HG03565 (cell line): Measurements from ENCODE around the gene RAPGEF4.
"Not testable (repeated sequence)": the region's sequence is repeated elsewhere in the genome, so short reads cannot be mapped to it uniquely, and the experiment has no call there.

Experiments used
- ATAC-seq: cut with Tn5 transposase; IDR thresholded peaks from one replicate; pipeline ENCODE4 v1.9.1; 2021; ENCODE audit warnings: mild to moderate bottlenecking, moderate library complexity; ENCODE audit not compliant: unreplicated experiment

Gene RAPGEF4

GRCh38 chr2:172725746-172726145 is 9.9 kb upstream of the RAPGEF4 start:
- no peak for ATAC-seq

DNA sequence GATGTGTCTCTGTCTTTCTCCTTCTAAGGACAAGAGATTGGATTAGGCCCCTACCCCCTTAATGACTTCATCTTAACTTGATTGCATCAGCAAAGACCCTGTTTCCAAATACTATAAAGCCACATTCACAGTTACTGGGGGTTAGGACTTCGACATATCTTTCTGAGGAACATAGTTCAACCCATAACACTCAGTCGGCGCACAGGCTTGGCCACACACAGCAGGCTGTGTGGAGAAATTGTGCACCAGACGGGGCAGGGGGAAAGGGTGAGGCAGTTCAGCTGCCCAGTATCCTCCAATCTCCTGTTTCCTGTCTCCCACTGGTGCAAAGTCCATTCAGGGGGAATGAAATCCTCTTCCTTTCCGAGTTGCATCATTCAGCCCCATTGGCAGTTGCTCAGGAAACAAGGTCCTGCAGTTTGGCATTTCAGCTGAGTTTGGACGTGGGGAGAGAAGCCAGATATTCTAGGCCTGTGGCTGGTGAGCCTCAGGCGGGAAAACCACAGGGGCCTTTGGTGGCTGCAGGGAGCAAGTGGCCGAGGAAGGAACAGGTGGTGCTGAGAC is 9.4 kb upstream of the RAPGEF4 start:
- no peak for ATAC-seq

- ATAC-seq: no peak
These were observed 5.2 kb upstream of the RAPGEF4 start for GRCh38 chr2:172730411-172730810.

DNA sequence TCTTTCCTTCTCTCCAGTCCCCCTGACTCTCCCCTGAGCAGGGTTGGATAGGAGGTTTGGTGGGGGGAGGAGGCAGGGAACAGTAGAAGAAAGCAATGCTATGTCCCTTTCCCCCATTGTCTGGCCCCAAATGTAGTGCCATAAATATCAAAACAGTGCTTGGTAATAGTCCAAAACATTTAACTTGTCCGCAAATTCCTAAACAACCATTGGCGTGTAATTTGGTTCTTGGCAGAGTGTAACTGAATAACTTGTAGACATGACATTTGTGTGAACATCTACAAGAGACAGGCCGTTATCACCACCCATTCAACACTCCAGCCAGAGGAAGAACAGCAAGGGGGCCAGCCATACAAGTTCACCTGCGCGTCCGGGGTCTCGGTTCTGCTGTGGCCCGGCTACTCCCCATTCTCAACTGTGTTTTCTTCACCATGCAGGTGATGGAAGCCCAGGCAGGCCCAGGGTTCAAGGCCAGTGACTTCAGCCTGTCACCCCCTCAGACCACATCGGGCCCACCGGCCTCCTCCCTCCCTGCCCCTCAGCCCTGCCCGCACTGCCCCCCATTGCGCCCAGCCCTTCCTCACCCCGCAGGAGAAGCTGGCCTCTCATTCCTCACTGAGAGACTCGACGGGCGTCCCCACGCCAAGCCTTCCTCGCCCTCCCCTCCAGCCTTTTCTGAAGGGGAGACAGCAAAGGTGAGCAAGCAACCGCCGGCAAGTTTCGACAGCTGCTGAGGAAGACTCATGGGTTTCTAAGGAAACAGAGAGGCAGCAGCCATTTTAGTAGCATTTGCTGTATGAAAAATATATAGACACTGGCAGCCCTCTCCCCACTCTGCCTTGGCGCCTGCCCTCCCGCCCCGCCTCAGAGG is 699 bp upstream of the RAPGEF4 start:
- ATAC-seq: no peak

DNA sequence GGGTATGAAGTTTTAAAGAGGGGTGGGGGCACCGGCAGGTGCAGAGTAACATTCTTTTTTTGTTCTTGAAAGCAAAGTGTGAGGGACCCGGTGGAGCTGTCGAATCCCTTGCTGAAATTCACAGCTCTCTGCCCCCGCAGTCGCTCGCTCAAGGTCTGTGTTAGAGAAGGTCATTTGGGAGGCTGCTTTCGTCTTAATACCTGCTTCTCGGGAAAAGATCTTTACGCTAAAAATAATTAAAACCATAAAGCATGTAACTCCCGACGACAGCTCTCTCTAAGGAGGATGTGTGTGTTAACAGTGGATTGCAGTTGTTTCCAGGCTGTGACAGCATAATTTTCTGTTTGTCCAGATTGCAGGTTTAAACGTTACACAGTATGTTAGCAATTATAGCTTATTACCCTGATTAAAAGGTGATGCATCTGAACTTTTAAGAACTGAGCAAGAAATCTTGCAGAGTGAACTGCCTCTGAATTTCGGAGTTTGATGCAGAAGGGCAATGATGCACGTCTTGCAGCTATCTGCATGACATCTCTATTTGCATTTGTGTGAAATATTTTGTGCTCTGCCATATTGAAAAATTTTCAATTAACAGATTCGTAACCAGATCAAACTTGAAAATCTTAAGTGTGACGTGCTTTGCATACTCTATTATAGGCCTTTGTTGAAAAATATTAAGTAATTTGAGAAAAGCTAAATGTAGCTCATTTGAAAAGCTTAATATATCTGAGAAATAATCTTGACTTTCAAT is 954 bp downstream of the RAPGEF4 start:
- ATAC-seq: no peak

DNA sequence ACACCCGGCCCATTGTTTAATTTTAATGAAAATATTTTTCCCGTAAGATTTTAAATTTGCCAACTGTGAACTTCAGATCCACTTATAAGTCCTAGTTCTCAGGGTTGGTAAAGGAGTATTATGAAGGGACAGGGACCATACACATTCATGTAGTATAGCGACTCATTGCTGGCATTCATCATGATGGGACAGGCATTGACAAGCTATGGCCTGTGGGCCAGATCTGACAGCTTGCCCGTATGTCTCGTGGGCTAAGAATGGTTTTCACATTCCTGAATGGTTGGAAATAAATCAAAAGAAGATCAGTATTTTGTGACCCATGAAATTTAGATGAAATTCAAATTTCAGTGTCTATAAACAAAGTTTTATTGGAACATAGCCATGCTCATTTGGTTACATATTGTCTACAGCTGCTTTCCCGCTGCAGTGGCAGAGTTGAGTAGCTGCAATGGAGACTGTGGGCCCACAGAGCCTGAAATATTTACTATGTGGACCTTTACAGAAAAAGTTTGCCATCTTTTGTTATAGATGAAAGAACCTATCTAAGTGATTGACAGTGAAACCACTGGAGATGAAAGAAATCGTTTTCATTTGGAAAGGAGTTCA is 4.1 kb downstream of the RAPGEF4 start:
- no peak for ATAC-seq

DNA sequence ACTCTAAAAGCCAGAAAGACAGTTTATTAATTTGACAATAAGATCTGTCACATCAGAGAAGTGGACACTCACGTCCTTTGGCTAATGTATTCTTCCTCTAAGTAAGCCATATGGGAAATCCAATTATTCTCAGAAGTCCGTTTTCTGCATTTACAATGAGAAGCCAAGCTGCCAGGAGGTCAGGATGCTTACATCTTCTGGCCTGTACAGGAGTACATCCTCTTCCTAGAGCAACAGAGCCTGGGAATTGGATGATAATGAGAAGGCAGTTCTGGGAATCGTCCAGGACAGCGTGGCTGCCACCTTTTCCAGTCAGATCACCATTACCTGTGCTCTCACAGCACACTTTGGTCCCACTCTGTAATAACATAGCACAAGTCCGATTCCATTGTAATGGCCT is 5.2 kb downstream of the RAPGEF4 start:
- no peak for ATAC-seq

GRCh38 chr2:172742931-172743540 is 7.4 kb downstream of the RAPGEF4 start:
- ATAC-seq: no peak

DNA sequence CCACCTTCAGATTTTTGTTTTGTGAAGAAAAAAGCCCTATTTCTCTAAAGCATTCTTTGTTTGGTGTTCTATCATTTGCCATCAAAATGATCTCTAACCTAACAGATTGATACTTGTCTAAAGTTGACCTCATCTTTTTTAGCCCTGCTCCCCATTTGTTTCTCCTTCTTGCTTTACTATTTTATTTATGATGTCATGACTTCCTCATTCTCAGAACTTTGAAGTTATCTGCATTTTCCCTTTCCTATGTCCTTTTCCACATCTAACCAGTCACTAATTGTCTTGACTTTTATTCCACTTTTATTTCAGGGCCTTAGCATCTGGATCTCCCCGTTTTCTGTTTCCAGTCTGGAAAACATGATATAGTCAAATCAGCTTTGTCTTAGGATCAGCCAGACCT is 8.3 kb downstream of the RAPGEF4 start:
- no peak for ATAC-seq

GRCh38 chr2:172745636-172746035 is 10.0 kb downstream of the RAPGEF4 start:
- ATAC-seq: no peak

DNA sequence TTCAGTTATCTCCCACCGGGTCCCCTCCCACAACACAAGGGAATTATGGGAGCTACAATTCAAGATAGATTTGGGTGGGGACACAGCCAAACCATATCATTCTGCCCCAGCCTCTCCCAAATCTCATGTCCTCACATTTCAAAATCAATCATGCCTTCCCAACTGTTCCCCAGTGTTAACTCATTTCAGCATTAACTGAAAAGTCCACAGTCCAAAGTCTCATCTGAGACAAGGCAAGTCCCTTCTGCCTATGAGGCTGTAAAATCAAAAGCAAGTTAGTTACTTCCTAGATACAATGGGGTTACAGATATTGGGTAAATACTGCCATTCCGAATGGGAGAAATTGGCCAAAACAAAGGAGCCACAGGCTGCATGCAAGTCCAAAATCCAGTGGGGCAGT is 12.9 kb downstream of the RAPGEF4 start:
- not testable (repeated sequence) for ATAC-seq

GRCh38 chr2:172749388-172749787 is 13.7 kb downstream of the RAPGEF4 start:
- no peak for ATAC-seq

DNA sequence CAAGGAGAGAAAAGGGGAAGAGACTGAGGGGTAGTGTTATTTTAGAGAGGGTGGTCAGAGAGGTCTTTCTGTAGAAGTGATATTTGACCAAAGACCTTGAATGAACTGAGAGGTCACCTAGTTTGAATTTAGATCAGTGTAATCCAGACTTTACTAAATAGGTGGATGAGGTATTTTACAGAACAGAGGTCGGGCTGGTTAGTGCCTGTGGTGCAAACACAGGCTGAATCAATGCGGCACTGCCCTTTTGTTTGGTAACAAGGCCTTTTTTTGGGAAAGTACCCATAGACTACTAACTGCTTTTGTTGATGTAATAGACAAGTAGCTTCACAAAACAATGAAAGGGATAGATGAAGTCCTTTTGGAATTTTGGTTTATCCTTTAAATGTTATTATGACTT is 15.9 kb downstream of the RAPGEF4 start:
- ATAC-seq: no peak

DNA sequence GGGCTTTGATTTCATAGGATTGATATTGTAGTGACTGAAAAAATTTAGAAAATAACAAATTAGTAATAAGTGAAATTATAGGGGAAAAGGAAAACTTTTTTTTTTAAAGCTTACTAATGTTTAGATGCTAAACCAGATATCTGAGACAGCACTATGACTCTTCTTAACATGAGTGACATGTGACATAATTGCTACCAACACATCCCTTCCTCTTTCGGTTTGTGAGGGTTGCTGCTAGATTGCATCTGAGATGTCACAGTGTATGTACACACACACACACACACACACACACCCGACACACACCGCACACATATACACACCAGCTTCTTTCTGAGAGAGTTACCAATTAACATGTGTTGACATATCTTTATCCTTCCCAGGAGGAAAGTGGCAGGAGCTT is 18.0 kb downstream of the RAPGEF4 start:
- no peak for ATAC-seq

GRCh38 chr2:172759441-172759840 is 23.8 kb downstream of the RAPGEF4 start:
- ATAC-seq: no peak

DNA sequence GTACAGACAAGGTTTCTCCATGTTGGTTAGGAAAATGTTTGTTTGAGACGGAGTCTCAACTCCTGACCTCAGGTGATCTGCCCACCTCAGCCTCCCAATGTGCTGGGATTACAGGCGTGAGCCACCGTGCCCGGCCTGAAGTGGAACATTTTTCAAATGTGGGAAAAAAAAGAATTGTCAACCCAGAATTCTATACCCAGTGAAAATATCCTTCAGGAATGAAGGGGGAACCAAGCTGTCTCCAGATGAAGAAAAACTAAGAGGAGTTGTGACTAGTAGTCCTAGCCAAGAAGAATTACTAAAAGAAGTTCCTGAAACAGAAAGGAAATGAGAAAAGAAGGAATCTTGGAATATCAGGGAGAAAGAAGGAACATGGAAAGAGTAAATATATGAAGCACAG is 25.7 kb downstream of the RAPGEF4 start:
- no peak for ATAC-seq

DNA sequence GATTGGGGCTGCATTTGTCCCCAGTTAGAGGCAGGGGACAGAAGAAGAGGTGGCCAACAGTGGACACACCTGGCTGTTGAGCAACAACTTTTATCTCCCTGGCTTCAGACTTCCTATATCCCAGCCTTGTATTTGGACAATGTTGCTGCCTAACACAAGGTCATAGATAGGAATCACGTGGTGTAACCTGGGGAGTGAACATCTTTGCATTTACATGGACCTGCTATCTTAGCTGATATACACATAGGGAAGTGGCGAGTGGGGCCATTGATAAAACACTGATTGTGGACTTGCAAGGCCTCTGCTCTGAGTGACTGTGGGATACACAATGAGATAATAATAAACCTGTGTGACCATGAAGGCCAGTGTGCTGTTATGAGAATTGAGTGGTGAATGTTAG is 26.9 kb downstream of the RAPGEF4 start:
- ATAC-seq: no peak

DNA sequence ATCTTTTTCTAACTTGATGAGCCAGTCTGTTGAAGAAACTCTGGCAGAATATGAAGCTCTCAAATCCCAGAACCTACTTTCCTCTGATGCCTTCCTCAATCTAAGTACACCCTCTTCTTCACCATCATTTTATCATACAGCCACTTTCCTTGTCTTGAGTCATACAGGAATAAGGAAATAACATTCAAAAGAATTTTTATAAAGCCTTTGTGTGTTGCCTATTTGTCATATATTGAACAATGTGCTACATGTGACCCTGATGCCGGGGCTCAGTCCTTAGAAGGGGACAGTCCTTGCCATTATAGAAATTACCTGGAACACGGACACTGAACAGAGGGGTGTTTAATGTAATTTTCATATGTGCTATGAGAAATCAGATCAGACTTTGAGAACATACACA is 27.4 kb downstream of the RAPGEF4 start:
- no peak for ATAC-seq

GRCh38 chr2:172765662-172766061 is 30.0 kb downstream of the RAPGEF4 start:
- ATAC-seq: no peak

DNA sequence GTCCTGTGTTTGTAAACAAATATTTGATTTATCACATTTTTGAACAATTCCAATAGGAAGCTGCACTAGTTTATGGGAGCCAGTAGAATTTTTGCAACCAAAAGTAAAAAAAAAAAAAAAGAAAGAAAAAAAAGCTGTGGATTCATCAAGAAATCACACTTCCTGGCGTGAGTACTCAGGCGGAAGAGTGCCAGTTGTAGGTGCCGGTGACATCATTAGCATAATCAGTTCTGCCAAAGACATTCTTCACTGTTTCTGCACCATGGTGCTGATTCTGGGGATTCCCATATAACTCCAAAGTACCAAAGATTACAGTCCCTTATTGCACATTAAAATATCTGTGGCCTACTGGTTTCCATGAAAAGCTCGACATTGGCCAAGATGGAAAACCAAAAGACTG is 32.8 kb downstream of the RAPGEF4 start:
- no peak for ATAC-seq

GRCh38 chr2:172769879-172770278 is 34.2 kb downstream of the RAPGEF4 start:
- ATAC-seq: no peak
